T-cell (primary cell): ENCODE measurements around the gene PLA2G3. TPM values are rescaled to one million over a fixed set of nuclear protein-coding genes. Genes with fewer than 3 reads are reported as not detected.

ENCODE experiments used
- total RNA-seq, 35 experiments: library from RNA in 6 of 35; stranded (reverse) in 6 of 35; fragments of 120-200 nt in 1 of 35; gene quantifications; one replicate each; pipeline versions ENCODE4 v1.2.1 to v1.2.4 and lab custom pipeline; 2013 to 2026

The PLA2G3 gene
- total RNA-seq, 5 donors from 2014 or later (not counting 1 experiment from before 2014, with no cell fraction given): not detected

Other genes with a start within 250 kb of the PLA2G3 start
- 10 to 100 TPM; 33.6 to 49.1 (median 45.4) TPM for gene MORC2, start 171.7 kb downstream of the PLA2G3 start, total RNA-seq
- 100 to 1,000 TPM in 2 of 5 donors, 10 to 100 TPM in 3; 92.6 to 115 (median 94.8) TPM for gene TUG1, start 171.2 kb downstream of the PLA2G3 start, total RNA-seq
- 10 to 100 TPM in 1 of 5 donors, 1 to 10 TPM in 4; 2.6 to 10.1 (median 3.8) TPM for gene SMTN, start 59.2 kb downstream of the PLA2G3 start, total RNA-seq
- gene SELENOM, start 32.9 kb downstream of the PLA2G3 start, total RNA-seq: 10 to 100 TPM; 46.4 to 67.8 (median 53.7) TPM
- 1 to 10 TPM in 1 of 5 donors, under 1 TPM in 4; 0.23 to 1.1 (median 0.35) TPM for gene INPP5J, start 17.5 kb downstream of the PLA2G3 start, total RNA-seq
- gene RNF185, start 19.7 kb upstream of the PLA2G3 start, total RNA-seq: 10 to 100 TPM; 12.2 to 29.8 (median 25.9) TPM
- gene LIMK2, start 71.8 kb upstream of the PLA2G3 start, total RNA-seq: 10 to 100 TPM; 21.5 to 31.5 (median 29.7) TPM
- 100 to 1,000 TPM; 460 to 628 (median 478) TPM for gene PIK3IP1, start 152.0 kb upstream of the PLA2G3 start, total RNA-seq
- gene PATZ1, start 205.8 kb upstream of the PLA2G3 start, total RNA-seq: 10 to 100 TPM; 53.1 to 56.7 (median 54.6) TPM